Measurements from ENCODE around the gene KCNQ1.

KCNQ1 gene

DNA sequence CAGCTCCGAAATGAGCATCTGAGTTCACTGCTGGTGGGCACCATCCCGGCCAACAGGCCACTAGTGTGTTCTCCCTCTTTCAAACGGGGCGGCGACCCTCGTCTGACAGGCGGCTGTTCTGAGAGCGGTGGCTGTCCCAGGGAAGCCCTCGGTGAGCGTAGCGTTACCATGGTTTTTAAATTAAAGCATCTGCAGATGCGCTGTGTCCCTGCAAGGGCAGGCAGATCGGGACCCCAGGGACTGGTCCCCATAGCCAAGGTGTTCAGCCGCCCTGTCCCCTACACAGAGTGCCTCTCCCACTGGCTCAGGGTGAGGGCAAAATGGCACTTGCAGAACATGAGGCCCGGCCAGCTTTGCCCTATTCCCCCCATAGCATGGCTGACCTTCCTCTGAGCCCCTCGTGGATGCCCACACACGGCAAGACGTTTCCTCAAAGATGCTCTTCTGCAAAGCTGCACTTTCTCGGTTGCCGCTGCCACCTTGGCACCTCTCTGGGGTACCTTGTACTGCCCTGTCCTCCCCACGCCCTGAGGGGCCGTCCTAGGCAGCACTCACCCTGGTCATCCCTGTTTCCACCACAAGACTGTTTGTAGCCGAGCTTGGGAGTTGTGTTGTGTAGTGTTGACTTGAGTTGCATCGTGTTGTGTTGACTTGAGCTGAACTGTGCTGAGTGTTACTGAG, 306.9 kb downstream of the KCNQ1 start:
- no peak for DNase-seq

DNA sequence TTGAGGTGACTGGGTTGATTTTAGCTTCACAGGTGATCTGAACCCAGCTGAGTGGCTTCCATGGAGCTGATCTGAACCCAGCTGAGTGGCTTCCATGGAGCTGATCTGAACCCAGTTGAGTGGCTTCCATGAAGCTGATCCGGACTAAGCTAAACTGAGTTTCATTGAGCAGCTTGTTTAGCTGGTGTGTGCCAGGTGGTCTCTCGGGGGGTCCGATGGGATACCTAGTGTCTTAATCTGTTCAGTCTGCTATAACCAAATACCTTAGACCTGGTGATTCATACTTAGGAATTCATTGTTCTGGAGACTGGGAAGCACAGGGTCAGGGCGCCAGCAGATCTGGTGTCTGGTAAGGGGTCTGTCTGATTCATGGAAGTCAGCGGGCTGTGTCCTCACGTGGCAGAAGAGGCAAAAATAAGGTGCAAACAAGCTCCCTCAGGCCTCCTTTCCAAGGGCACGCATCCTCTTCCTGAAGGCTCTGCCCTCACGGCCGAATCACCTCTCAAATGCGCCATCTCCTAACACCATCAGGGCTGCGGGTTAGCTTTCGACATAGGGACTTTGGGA, 307.5 kb downstream of the KCNQ1 start:
- no peak for DNase-seq

DNA sequence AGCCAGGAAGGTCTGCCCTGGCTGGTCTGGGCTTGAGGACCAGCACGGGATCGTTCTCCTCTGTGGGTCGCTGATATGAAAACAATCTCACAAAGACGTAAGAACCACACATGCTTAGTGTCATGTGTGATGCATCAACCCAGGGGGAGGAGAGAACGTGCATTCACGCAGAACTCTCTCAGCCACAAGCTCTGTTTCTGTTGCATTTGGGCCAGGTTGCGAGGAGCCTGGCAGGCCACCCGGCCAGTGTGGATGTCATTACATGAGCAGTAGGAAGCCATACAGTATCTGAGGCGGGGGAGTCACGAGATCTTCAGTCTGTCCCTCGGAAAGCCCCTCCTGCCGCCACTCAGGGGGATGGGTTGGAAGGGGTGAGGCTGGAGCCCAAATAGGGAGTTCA, 308.1 kb downstream of the KCNQ1 start:
- no peak for DNase-seq

DNA sequence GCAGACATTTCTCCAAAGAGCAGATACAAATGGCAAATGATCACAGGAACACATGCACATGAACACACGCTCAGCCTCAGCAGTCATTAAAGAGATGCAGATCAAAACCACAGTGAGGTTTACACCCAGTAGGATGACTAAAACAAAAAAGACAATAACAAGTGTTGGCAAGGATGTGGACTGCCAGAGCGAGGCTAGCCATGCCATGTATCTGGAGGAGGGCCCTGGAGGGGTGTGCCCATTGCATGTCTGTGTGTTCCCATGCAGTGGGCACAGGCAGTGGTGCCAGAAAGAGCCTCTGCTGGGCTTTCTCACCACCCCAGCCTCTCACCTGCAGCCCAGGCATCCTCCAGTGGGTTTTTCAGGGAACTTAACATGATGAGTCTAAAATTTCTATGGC, 309.2 kb downstream of the KCNQ1 start:
- no peak for DNase-seq

DNA sequence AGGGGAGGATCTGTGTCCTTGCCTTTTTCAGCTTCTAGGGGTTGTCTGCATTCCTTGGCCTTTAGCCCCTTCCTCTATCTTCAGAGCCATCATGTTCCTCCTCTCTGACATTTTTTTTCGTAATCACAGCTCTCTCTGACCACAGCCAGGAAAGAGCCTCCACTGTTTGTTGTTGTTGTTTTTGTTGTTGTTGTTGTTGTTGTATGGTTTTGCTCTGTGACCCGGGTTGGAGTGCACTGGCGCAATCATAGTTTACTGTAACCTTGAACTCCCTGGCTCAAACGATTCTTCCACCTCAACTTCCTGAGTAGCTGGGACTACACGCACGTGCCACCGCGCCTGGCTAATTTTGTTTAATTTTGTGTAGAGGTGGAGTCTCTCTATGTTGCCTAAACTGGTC, 310.3 kb downstream of the KCNQ1 start:
- no peak for DNase-seq

DNA sequence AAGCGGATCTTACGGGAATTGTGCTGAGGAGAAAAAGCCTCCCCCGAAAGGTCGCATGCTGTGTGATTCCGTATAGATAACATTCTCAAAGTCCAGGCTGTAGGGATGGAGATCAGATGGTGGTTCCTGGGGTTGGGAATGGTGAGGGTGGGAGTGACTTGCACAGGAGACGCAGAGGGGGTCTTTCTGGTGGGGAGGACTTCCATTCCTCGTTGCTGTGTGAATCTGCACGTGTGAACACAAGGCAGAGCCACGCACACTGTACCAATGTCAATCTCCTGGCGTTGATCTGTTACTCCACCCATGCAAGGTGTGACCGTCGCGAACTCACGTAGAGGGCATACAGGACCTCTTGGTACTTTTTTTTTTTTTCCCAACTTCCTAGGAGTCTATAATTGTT, 313.9 kb downstream of the KCNQ1 start:
- no peak for DNase-seq

DNA sequence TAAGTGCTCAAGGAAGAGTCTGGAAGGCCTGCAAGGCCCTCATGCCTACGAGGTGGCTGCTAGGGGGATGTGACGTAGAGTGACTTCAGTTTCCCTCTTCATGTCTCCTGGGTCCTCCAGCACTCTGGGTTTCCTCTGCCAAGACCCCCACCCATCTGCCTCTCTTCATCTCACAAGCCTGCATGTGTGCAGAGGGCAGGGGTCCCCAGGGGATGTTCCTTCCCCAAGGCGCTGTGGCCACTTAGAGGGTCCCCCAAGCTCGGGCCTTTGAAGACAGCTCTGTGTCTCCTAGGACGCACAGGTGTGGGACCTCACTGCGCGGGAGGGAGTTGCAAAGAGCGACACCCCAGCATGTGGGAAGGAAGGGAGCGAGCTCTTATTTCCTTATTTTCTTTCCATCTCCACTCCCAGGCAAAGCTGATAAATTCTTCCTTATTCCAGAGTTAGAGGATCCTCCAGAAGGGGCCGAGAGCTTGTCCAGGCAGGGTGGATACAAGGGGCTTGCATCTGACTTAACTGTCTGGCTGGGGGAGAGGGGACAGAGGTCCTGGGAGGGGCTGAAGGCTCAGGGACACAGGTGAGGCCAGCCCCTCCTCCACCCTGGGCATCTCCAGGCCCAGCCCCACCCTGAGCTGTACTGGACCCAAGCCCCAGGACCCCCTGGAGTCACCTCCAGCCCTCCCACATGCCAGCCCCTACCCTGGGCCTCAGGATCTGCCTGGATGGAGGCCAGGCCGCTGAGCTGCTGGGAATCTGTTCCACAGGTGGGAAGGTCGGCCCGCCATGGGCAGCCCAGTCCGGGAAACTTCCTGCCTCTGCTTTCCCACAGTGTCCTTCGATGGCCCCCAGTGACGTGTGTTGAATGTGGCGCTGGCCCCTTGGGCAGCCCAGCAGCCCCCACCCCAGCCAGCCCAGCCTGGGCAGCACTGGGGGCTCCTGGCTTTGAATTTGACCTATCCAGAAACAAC, 314.7 kb downstream of the KCNQ1 start:
- no peak for DNase-seq

DNA sequence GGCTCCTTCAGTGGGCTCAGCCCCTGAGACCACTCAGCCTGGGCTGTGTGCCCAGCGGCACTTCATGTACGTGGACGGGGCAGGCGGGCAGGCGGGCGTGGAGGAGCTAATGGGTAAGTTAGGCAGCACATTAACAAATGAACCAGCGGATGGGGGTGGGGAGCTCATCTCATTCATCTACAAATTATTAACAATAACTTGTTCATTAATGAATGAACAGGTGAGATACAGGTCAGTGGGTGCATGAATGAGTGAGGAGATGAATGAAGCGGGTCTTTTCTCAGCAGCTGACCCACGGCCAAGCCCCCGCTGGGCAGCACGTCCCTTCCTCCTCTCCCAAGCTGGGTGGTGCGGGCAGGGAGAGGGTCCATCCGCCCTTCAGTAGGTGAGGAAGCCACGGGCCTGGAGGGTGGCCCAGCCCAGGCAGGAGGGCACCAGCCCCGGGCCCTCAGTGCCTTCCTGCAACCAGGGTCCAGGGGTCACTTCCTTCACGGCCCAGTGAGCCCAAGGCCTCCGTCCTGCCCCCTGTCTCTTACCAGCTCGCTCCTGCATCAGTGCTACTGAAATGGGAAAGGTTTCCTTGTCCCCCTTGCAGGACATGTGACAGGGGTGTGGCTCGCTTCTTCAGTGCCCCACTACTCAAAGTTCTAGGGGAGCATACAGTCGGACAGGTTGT, 315.5 kb downstream of the KCNQ1 start:
- DNase-seq = no peak

DNA sequence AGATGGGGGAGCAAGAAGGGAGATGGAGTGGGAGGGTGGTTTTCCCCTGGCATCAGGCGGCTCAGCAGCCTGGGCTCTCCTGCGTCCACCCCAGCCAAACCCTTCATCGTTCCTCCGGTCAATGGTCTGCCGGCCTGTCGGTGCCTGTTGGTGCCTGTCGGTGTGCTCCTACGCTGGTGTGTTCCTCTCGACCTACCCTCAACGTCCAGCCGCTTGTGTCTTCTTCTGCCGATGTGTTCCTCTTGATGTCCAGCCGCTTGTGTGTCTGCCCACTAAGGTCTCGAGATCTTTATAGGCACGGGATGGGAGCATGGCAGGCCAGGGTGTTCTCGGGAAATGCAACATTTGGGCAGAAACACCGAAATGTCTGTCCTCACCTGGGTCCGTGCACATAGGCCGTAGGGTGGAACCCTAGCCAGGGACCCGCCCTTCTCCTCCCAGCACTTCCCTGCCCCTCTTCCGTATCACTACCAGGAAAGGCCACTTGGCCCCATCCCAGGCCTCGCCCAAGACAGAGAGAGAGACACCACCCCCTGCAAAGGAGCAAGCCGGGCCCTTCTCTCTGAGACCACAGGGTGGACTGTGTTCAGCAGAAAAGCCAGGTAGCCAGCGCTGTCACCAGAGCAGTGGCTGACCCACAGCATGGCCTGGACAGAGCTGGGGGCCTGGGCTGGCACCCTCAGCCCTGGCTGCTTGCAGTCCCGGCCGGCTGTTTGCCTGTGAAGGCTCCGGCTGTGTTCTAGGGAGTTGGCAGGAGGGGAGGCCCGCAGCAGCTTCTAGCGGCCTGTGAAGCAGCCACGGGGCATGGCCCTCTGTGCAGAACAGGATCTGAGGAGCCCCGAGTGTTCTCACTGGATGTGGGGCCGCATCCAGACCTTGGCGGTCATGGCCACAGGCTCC, 316.6 kb downstream of the KCNQ1 start:
- DNase-seq = no peak

DNA sequence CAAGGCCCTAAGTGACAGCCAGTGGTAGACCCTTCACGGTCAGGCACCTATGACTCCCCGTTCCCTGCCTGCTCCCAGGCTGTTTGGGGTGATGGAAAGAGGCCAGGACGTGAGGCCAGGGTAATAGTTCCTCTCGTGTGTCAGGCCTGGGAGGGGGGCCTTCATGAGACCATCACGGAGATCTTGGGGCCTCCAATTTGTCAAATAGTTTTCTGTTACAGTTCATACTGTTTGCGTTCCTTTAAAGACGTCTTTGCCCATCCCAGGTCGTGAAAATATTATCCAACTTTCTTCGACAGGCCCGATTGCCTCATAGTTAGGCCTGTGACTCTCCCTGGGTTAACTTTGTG, 317.2 kb downstream of the KCNQ1 start:
- DNase-seq = no peak

DNA sequence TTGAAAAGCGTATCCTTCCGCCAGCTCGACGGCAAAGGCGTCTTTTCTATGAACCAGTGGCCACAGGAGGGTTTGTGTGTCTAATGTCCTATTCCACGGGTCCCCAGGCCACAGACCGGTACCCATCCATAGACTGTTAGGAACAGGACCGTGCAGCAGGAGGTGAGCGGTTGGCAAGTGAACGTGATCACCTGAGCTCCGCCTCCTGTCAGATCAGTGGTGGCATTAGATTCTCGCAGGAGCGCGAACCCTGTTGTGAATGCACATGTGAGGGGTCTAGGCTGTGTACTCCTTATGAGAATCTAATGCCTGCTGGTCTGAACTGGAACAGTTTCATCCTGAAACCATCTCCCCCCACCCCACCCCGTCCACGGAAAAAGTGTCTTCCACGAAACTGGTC, 317.6 kb downstream of the KCNQ1 start:
- DNase-seq = no peak

DNA sequence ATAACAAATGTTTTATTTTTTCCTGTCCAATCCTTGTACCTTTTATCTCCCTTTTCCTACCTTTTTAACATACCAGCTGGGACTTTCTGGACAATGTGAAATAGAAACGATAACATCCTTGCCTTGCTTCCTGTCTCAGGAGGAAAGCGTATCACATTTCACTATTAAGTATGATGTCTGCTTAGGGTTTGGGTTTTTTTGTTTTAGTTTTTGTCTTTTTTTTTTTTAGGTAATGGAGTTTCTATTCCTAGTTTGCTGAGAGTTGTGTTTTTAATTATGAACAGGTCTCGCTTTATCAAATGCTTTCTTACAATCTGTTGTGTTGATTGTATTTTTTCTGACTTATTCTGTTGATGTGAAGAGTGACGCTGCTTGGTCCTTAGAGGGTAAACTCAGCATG, 319.2 kb downstream of the KCNQ1 start:
- no peak for DNase-seq

DNA sequence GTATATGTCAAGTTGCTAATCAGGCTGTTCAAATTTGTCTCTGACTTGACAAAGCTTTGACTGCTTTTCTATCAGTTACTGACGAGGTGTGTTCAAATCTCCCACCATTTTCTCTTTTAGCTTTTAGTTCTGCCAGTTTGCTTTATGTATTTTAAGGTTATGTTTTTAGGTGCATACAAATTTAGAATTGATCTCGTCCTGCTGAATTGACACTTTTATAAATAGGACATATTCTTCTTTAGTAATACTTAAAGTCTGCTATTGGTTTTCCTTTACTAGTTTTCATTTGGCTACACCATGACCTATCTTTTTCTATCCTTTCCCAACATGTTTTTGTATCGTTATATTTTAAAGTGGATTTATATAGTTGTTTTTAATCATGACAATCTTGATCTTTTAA, 320.7 kb downstream of the KCNQ1 start:
- DNase-seq = no peak

DNA sequence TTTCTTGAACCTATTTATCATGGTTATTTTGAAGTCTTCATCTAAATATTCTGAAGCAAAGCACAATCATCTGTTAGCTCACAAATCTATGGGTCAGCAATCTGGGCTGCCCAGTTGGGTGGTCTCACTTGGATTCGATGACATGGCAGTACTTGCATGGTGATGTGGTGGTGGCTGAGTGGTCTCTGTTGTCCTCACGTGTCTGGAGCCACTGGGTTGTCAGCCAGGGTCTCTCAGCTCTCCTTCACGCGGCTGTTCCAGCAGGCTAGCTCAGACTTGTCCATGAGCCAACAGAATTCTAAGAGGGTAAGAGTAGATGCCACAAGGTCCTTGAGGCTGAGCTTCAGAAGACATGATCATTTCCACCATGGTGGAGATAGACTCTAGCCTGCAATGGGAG, 321.4 kb downstream of the KCNQ1 start:
- DNase-seq = no peak

DNA sequence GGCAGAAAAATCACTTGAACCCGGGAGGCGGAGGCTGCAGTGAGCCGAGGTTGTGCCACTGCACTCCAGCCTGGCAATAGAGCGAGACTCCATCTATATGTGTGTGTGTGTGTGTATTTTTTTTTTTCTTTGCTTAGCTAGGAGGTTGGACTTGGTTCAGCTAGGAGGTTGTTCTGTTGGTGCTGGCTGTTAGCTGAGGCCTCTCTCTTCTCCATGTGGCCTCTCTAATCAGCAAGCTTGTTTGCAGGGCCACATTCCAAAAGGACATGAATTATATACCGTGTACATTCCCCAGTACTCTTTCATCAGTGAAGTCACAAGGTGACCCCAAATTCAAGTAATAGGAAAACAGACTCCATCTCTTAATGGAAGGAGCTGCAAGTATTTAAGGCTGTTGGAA, 322.3 kb downstream of the KCNQ1 start:
- DNase-seq = no peak

DNA sequence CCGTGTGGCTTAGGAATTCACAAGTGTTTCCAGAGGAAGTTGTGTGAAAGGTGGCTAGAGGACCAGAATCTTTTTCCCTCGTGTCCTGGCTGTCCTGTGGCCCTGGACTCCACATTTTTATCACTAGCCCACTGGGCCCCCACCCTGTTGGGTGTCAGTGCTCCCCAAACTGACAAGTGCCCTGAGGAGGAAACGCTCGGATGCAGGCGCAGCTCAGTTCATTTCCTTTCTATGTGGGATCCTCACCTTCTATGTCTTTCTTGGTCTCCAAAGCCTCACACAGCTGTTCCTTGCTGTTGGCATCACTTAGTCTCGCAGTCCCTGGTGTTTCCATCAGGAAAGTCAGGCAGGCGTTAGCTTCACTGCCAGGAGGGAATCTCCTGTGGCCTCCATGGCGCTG, 323.0 kb downstream of the KCNQ1 start:
- DNase-seq = no peak

DNA sequence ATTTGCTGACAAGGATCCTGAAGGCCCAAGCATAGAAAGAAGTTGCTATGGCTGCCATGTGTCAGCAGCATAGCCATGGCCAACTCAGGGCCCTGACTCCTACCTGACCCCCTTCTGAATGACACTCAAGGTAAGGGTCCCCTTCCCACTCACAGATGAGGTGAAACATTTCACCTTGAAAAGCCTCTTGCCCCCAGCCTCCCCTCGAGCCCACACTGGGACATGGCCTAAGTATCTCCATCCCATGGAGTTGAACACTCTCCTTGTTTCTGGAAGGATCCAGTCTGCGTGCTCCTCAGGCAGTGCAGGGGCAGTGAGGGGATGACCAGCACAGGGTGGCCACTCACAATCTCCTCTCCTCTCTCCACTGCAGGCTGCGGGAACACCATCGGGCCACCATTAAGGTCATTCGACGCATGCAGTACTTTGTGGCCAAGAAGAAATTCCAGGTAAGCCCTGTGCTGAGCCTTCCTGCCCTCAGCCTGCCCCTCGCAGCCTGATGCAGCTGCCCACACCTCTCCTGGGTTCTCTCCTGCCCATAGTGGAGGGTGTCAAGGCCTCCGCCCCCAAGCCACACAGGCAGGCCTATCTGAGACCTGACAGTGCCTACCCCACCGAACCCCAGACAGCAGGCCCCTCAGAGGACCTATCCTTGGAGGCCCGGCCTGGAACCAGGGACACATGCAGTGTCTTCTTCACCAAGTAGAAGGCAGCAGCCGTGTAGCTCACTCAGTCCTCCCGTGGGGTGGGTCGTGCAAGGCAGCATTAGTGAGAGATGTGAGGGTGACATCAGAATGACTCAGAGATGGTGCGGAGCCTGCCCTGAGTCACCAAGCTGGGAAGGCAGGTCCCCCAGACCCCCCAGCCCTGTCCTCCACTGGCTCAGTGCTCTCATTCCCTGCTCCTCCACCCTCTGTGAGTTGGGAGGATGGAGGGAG, 323.9 kb downstream of the KCNQ1 start:
- no peak for DNase-seq

DNA sequence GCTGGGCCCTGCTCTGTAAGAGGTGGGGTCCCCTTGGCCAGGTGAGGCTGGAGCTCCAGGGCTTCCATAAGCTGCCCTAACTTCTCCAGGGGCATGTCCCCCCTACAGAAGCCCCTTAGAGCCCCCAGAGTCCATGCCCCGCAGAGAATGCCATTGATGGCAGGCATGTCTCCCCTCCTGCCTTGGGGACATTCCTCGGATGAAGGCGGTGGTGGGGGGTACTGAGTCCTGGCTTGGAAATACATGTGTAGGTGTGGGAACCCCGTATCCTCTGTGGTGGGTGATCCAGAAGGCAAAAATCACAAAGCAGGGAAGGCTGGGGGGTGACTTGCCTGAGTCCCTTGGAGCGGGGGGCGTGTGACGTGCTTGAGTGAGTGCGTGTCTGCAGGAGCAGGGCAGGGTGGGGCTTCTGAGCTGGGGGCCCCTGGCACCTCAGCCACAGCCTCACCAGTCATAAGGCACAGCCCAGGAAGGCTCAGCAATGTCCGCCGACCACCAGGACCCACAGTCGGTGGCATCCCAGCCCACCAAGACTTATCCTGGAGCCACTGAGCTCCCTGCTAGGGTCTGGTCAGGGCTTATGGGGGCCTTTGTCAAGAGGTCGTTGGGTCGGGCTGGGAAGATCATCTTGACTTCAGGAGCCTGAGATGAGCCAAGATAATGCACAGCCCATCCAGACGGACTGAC, 324.7 kb downstream of the KCNQ1 start:
- DNase-seq = no peak

DNA sequence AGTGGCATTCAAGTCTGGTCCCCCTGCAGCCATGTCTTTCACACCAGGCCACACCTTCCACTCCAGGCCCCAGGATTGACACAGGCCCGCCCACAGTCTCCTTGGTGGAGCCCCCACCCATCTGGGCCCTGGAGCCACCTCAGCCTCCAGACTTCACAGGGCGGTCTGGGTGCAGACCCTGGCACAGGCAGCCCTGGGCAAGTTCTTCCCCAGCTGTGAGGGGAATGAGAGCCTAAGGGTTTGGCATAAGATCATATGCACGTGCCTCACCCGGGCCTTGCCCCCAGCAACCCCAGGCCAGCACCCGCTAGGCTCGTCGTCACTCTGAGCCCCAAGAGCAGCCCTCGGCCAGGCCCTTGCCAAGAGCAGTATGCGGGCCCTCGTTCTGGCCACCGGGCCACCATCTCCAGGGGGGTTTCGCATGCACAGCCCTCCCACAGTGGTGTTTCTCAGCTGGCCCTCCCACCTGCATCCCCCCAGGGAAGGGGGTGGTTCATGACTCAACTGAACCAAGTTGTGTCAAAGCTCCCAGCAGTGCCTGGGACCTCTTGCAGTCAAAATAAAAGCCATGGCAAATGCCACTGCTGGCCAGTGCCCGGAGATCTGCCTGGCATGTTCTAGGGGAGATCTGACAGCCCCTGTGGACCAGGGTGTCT, 325.4 kb downstream of the KCNQ1 start:
- DNase-seq = no peak

DNA sequence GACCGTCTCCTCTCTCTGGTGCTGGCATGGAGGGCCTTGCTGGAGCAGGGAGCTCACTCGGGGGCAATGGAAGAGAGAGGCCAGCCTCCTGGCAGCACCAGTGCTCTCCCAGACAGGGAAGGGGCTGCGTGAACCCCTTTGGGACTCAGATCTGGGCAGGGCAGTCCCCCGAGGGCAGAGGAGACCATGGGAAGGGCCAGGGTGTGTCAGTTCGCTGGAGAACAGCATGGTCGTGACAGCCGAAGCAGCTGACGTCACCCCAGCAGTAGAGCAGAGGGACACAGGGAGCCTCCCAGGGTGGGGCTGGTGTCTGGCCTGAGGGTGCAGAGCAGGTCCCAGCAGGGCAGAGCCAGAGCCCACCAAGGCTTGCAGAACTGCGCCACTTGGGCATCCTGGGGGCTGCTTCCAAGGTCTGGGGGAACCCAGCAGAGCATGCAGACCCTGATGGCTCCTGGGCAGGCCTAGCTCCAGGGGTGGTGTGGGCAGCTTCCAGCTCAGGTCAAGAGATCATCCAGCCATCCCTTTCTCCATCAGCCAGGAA, 326.0 kb downstream of the KCNQ1 start:
- no peak for DNase-seq
